Ectodermal cell (in vitro differentiated cells): ENCODE data around the gene TRERF1.
"Not testable (repeated sequence)": the region's sequence is repeated elsewhere in the genome, so short reads cannot be mapped to it uniquely, and the experiment has no call there.

Experiments
- H3K27ac ChIP-seq: 2 replicates; pipeline ENCODE4 v1.7.0; 2013; ENCODE audit warnings: mild to moderate bottlenecking, low read depth, low read length; ENCODE audit not compliant: insufficient read depth, poor library complexity, severe bottlenecking
- H3K27me3 ChIP-seq: 2 replicates; pipeline ENCODE4 v1.7.0; 2013; ENCODE audit warnings: mild to moderate bottlenecking, low read length; ENCODE audit not compliant: insufficient read depth, control insufficient read depth, poor library complexity, severe bottlenecking
- H3K36me3 ChIP-seq: one replicate; pipeline ENCODE4 v1.7.0; 2013; ENCODE audit warnings: low read length; ENCODE audit not compliant: control insufficient read depth, insufficient read depth
- H3K4me1 ChIP-seq: one replicate; pipeline ENCODE4 v1.7.0; 2013; ENCODE audit warnings: low read length; ENCODE audit not compliant: control insufficient read depth, insufficient read depth
- H3K4me3 ChIP-seq: 2 replicates; pipeline ENCODE4 v1.7.0; 2013; ENCODE audit warnings: low read depth, low read length, control low read depth; ENCODE audit not compliant: insufficient read depth
- H3K9me3 ChIP-seq: 2 replicates; pipeline ENCODE4 v1.7.0; 2013; ENCODE audit warnings: mild to moderate bottlenecking, low read length, moderate library complexity; ENCODE audit not compliant: control insufficient read depth
- whole genome bisulfite sequencing, 2 experiments: methylation state at CpG; one replicate each; pipeline ENCODE4 v1.1.7; 2013; ENCODE audit warnings: missing lambda C conversion rate in 2 of 2; 5-methylcytosine and 5-hydroxymethylcytosine counted together

Gene TRERF1

DNA sequence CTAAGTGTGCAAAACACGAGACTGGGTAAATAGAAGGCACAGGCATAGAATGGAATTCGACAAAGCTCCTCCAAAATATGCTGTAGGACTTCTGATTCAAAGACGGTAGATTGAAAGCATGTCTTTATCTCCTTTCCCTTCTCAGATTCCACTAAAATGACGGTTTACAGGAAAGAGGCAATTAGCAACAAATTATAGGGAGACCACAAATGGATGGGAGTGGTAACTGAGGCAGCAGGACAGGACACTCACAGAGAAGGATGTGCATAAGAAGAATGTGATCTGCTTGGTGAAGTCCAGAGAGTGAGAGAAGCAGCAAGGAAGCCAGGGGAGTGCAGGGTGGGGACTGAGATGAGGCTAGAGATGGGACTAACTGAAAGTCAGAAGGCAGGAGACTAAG is 120.7 kb downstream of the TRERF1 start:
- 87 to 93% methylated on average over 4 of the region's 4 CpGs for WGBS, 2 experiments
- no peaks in the 10 kb centered on the region for H3K36me3 ChIP-seq
- H3K27ac ChIP-seq: no peak overlapping the region
- no peaks in the 10 kb centered on the region for H3K9me3 ChIP-seq
- no peaks in the 10 kb centered on the region for H3K27me3 ChIP-seq
- no peak overlapping the region for H3K4me3 ChIP-seq
- H3K4me1 ChIP-seq: peaks cover 5% of the 10 kb centered on the region

- Histone ChIP-seq H3K9me3 (no peaks in the 10 kb centered on the region), H3K36me3 (no peaks in the 10 kb centered on the region), H3K27ac (no peak overlapping the region), H3K27me3 (no peaks in the 10 kb centered on the region), H3K4me3 (no peak overlapping the region), H3K4me1 (peaks cover 1% of the 10 kb centered on the region)
- WGBS, 2 experiments: 76 to 95% methylated on average over 2 of the region's 2 CpGs
These were observed 125.5 kb downstream of the TRERF1 start for GRCh38 chr6:42326248-42326647.

DNA sequence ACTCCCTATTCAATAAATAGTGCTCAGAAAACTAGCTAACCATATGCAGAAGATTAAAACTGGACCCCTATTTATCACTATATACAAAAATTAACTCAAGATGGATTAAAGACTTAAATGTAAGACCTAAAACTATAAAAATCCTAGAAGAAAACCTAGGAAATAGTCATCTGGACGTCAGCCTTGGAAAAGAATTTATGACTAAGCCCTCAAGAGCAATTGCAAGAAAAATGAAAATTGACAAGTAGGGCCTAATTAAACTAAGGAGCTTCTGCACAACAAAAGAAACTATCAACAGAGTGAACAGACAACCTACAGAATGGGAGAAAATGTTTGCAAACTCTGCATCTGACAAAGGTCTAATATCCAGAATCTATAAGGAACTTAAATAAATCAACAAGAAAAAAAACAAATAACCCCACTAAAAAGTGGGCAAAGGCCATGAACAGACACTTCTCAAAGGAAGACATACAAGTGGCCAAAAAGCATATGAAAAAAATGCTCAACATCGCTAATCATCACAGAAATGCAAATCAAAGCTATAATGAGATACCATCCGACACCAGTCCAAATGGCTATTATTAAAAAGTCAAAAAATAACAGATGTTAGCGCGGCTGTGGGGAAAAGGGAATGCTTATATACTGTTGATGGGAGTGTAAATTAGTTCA is 126.9 kb downstream of the TRERF1 start:
- H3K36me3 ChIP-seq, H3K27ac ChIP-seq, H3K27me3 ChIP-seq, H3K9me3 ChIP-seq, H3K4me3 ChIP-seq, H3K4me1 ChIP-seq: not testable (repeated sequence)
- 93 to 95% methylated on average over 5 of the region's 5 CpGs for WGBS, 2 experiments

GRCh38 chr6:42322676-42323075 is 129.1 kb downstream of the TRERF1 start:
- Histone ChIP-seq H3K4me3 (no peak overlapping the region), H3K27me3 (no peaks in the 10 kb centered on the region), H3K9me3 (no peaks in the 10 kb centered on the region), H3K4me1 (no peaks in the 10 kb centered on the region), H3K36me3 (no peaks in the 10 kb centered on the region), H3K27ac (no peak overlapping the region)
- WGBS, 2 experiments: 59 to 77% methylated on average over 2 of the region's 2 CpGs

DNA sequence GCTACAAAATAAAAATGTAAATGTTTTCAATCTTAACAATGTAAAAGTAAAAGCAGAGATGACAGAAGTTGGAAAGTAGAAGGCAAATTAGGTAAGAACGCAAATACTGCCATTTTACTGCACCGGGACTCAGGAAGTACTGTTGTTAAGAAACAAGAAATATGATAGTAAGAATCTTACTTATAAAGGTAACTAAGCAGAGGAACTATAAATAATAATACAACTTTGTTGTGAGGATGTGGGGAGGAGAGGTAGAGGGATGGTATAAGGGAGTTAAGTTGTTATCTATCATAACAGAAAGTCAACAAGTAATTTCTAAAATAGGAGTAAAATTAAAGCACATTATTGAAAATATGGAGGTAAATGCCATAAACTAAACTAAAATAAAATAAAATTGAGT is 129.8 kb downstream of the TRERF1 start:
- H3K9me3 ChIP-seq: no peaks in the 10 kb centered on the region
- H3K27ac ChIP-seq: no peak overlapping the region
- H3K36me3 ChIP-seq: no peaks in the 10 kb centered on the region
- H3K27me3 ChIP-seq: no peaks in the 10 kb centered on the region
- H3K4me3 ChIP-seq: no peak overlapping the region
- H3K4me1 ChIP-seq: no peaks in the 10 kb centered on the region
- 96 to 100% methylated on average over 2 of the region's 2 CpGs for WGBS, 2 experiments

DNA sequence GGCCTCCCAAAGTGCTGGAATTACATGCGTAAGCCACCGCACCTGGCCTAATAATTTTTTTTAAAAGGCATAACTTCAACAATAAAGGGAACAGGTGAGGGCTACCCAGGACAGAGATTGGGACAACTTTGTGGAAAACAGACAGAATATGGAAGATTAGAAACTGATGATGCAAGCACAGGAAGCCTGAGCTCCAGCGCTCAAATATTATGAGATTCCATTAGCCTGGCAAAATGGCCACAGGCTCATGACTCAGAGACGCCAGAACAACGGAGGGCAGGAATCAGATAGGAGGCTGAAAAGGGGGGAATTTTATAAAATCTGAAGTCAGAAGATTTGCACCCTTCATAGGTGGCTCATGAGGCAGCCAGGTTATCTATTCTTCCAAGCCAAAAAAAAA is 131.0 kb downstream of the TRERF1 start:
- Histone ChIP-seq H3K9me3 (no peaks in the 10 kb centered on the region), H3K27me3 (no peaks in the 10 kb centered on the region), H3K4me1 (no peaks in the 10 kb centered on the region), H3K36me3 (no peaks in the 10 kb centered on the region), H3K4me3 (no peak overlapping the region), H3K27ac (no peak overlapping the region)
- WGBS, 2 experiments: 90 to 94% methylated on average over 5 of the region's 5 CpGs

GRCh38 chr6:42318480-42318879 is 133.2 kb downstream of the TRERF1 start:
- no peaks in the 10 kb centered on the region for H3K36me3 ChIP-seq
- 94 to 96% methylated on average over 2 of the region's 2 CpGs for WGBS, 2 experiments

DNA sequence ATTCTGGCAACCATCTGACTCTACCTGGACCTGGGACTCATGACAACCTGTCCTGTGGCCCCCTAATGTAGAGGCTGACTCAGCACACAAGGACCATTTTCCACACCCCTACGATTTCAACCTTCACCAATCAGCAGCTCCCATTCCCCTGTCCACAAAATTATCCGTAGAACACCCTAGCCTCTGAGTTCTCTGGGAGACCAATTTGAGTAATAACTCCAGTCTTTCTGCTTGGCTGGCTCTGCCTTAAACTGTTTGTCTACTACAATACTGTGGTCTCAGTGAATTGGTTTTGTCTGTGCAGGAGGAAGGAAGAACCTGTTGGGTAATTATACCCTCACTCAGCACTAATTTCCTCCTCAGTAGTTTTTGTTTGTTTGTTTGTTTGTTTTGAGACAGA is 134.7 kb downstream of the TRERF1 start:
- H3K36me3 ChIP-seq: no peaks in the 10 kb centered on the region
- no peaks in the 10 kb centered on the region for H3K9me3 ChIP-seq
- H3K27me3 ChIP-seq: no peaks in the 10 kb centered on the region
- no peak overlapping the region for H3K4me3 ChIP-seq
- 81 to 87% methylated on average over 2 of the region's 2 CpGs for WGBS, 2 experiments
- no peak overlapping the region for H3K27ac ChIP-seq
- H3K4me1 ChIP-seq: peaks cover 3% of the 10 kb centered on the region

More at GRCh38 chr6:42318480-42318879, 133.2 kb downstream of the TRERF1 start:
- Histone ChIP-seq H3K27ac (no peak overlapping the region), H3K4me1 (peaks cover 3% of the 10 kb centered on the region), H3K9me3 (no peaks in the 10 kb centered on the region), H3K4me3 (no peak overlapping the region), H3K27me3 (no peaks in the 10 kb centered on the region)

DNA sequence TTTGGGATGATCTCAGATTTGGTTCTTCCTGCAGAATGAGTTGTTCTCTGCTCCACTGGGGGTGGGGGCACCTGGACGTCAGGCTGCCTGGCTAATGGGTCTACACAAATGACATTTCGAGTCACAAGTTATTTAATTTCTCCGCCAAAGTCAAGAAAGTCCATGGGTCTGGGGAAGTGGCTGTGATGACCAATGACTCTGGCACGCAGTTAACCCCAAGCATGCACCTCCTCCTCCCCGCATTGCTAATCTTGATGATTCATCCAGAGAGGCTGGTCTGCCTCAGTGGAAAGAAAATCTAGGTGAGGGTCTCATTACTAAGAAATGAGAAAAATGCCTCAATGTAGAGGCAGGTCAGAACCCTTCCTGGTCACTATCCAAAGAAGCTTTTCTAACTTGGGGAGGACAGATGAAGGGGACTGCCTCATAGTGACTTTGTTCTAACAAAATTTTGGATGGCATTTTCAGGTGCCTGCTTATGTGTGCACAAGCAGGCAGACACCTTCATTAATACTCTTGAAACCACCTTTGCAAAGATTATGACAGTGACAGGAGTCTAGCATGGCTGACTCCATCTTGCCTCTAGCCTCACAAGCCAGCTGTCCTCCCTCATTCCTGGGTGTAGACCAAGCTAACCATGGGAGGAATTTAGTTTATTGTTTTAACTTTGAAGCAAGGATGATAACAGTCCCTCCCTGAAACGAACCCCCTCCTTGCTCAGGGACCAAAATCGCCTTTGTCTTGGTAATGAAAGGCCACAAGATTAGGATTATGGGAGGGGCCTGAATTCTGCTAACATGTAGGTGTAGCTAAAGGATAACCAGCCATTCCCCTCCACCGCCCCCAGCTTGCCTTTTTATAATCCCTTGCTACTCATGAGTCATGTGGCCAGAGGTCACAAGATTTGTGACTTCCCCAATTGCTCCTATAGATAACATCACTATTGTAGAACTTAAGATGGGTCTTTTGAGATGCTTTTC is 135.4 kb downstream of the TRERF1 start:
- Histone ChIP-seq H3K27ac (no peak overlapping the region), H3K4me1 (peaks cover 3% of the 10 kb centered on the region), H3K4me3 (no peak overlapping the region), H3K27me3 (no peaks in the 10 kb centered on the region), H3K9me3 (no peaks in the 10 kb centered on the region), H3K36me3 (no peaks in the 10 kb centered on the region)
- WGBS, 2 experiments: 64 to 77% methylated on average over 8 of the region's 8 CpGs

DNA sequence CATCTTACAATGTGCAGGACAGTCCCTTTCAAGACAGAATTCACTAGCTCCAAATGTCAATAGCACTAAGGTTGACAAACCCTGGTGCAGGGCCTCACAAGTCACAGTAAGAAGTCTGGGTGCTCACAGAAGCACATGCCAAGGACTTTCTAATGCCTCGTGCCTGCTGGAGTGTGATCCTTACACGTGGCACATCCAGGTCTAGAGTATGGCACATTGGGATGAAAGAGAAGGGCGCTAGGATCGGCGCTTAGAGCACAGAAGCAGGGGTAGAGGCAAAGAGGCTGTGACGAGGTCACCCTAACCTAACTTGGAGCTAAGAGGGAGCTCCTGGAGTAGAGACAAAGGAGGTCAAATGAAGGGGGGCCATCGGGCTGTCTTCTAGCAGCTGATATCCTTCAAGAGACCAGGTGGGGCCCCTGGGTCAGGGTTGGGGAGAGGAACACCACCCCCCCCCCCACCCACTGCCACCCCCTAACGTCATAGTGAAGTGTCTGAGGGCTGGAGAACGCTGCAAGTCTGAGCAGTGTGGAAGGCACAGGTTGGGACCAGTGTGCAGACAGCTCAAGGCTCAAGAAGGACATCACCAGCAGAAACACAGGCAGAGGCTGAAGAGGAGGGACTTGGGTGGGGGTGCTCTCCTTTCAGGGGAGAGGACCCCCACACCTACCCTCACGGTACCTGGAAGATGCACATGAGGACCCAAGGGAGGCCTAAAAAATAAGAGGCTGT is 136.3 kb downstream of the TRERF1 start:
- Histone ChIP-seq H3K27me3 (no peaks in the 10 kb centered on the region), H3K27ac (no peak overlapping the region), H3K4me1 (peaks cover 3% of the 10 kb centered on the region), H3K36me3 (no peaks in the 10 kb centered on the region), H3K9me3 (no peaks in the 10 kb centered on the region), H3K4me3 (no peak overlapping the region)
- 89 to 91% methylated on average over 10 of the region's 10 CpGs for WGBS, 2 experiments
